HFFc6 (cell line): ENCODE data around the gene MOGAT2. TPM values are rescaled to one million over a fixed set of nuclear protein-coding genes. Genes with fewer than 3 reads are reported as not detected.

Experiments
- DNase-seq: peaks from one replicate; pipeline ENCODE4 v3.0.0-alpha.2; 2018
- H3K27ac Mint-ChIP-seq: 2 replicates; pipeline ENCODE4 v1.8.0; 2020; ENCODE audit warnings: mild to moderate bottlenecking, mixed read lengths
- H3K27me3 Mint-ChIP-seq: 2 replicates; pipeline ENCODE4 v1.8.0; 2021; ENCODE audit warnings: mild to moderate bottlenecking, moderate library complexity, mixed read lengths; ENCODE audit not compliant: insufficient read depth
- H3K36me3 Mint-ChIP-seq: 2 replicates; pipeline ENCODE4 v1.8.0; 2021; ENCODE audit warnings: low read depth, mixed read lengths
- H3K4me1 Mint-ChIP-seq: 2 replicates; pipeline ENCODE4 v1.8.0; 2020; ENCODE audit warnings: low read depth, mixed read lengths
- H3K4me3 Mint-ChIP-seq: 2 replicates; pipeline ENCODE4 v1.8.0; 2020; ENCODE audit warnings: mild to moderate bottlenecking, moderate library complexity, mixed read lengths
- H3K9me3 Mint-ChIP-seq: 2 replicates; pipeline ENCODE4 v1.8.0; 2020; ENCODE audit warnings: mild to moderate bottlenecking, mixed read lengths
- CTCF ChIP-seq: fragments of 200-600 bp; sonication (generic); IDR thresholded peaks from 2 replicates; pipeline ENCODE4 v1.5.0; 2021; ENCODE audit warnings: antibody characterized with exemption, mild to moderate bottlenecking
- total RNA-seq, 6 experiments: library from RNA; stranded (reverse); fragmentation: NEBNext Ultra II Directional; extraction: Animal tissue kit (Norgen Biotek cat#: 25700); gene quantifications; 2 replicates in 1 of 6; 3 replicates in 5 of 6; pipeline ENCODE4 v1.2.3, GENCODE V29; 2021

MOGAT2 gene
- total RNA-seq, 6 experiments from 2014 or later: not detected

GRCh38 chr11:75700940-75701339 is 16.7 kb upstream of the MOGAT2 start:
- H3K27me3 Mint-ChIP-seq: peaks cover 37% of the 10 kb centered on the region
- no peak for DNase-seq
- H3K4me3 Mint-ChIP-seq: no peak overlapping the region
- H3K27ac Mint-ChIP-seq: no peak overlapping the region
- TF ChIP-seq CTCF: no peak
- H3K9me3 Mint-ChIP-seq: no peaks in the 10 kb centered on the region
- no peaks in the 10 kb centered on the region for H3K36me3 Mint-ChIP-seq
- H3K4me1 Mint-ChIP-seq: peaks cover 7% of the 10 kb centered on the region

GRCh38 chr11:75703695-75704237 is 13.9 kb upstream of the MOGAT2 start:
- H3K9me3 Mint-ChIP-seq: peaks cover 8% of the 10 kb centered on the region; the same call in 1 of the 2 replicates
- H3K27me3 Mint-ChIP-seq: peaks cover 32% of the 10 kb centered on the region
- TF ChIP-seq CTCF: no peak
- H3K27ac Mint-ChIP-seq: no peak overlapping the region
- no peak overlapping the region for H3K4me3 Mint-ChIP-seq
- no peak for DNase-seq
- H3K4me1 Mint-ChIP-seq: peaks cover 13% of the 10 kb centered on the region
- H3K36me3 Mint-ChIP-seq: no peaks in the 10 kb centered on the region

GRCh38 chr11:75705541-75705940 is 12.1 kb upstream of the MOGAT2 start:
- Mint-ChIP-seq H3K36me3 (no peaks in the 10 kb centered on the region), H3K9me3 (peaks cover 8% of the 10 kb centered on the region; the same call in 1 of the 2 replicates), H3K4me1 (peaks cover 13% of the 10 kb centered on the region), H3K4me3 (no peak overlapping the region), H3K27ac (no peak overlapping the region), H3K27me3 (peaks cover 20% of the 10 kb centered on the region)
- no peak for DNase-seq
- TF ChIP-seq CTCF: no peak

- H3K27me3 Mint-ChIP-seq: peaks cover 25% of the 10 kb centered on the region
- H3K27ac Mint-ChIP-seq: no peak overlapping the region
- H3K9me3 Mint-ChIP-seq: peaks cover 8% of the 10 kb centered on the region; the same call in 1 of the 2 replicates
- TF ChIP-seq CTCF: peak; percentile 98
- H3K36me3 Mint-ChIP-seq: no peaks in the 10 kb centered on the region
- DNase-seq: peak; percentile 50
- no peak overlapping the region for H3K4me3 Mint-ChIP-seq
- H3K4me1 Mint-ChIP-seq: peaks cover 13% of the 10 kb centered on the region
These were observed 11.3 kb upstream of the MOGAT2 start for GRCh38 chr11:75706260-75706729.

GRCh38 chr11:75714211-75714610 is 3.4 kb upstream of the MOGAT2 start:
- no peak for DNase-seq
- H3K27ac Mint-ChIP-seq: no peak overlapping the region

More at GRCh38 chr11:75714211-75714610, 3.4 kb upstream of the MOGAT2 start:
- no peaks in the 10 kb centered on the region for H3K4me1 Mint-ChIP-seq
- no peaks in the 10 kb centered on the region for H3K36me3 Mint-ChIP-seq
- H3K27me3 Mint-ChIP-seq: peaks cover 38% of the 10 kb centered on the region
- H3K9me3 Mint-ChIP-seq: no peaks in the 10 kb centered on the region
- H3K4me3 Mint-ChIP-seq: no peak overlapping the region
- no peak for TF ChIP-seq CTCF
